ENCODE data around the gene NANS.
"Not testable (repeated sequence)": the region's sequence is repeated elsewhere in the genome, so short reads cannot be mapped to it uniquely, and the experiment has no call there.

The NANS gene

DNA sequence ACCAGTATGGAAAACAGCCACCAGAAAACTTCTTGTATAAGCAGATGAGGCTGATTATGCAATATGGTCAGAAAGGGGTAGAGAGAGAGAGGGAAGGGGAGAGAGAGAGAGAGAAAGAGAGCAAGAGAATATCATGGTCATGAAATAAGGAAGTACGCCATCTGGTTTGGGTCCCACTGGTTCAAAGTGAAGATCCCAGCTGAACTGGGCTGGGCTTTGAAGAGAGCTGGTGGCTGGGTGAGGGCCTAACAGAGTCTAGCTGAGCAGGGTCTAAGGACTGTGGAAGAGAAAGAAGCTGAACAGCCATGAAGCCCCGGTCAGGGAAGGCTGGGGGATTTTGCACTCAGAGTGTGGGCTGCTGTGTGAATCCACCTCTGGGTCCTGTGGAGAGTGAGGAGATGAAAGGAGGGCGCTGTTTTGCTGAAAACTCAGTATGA lies 47.9 kb downstream of the NANS start:
- DNase-seq = peak; percentile 37

GRCh38 chr9:98105006-98105405 lies 48.5 kb downstream of the NANS start:
- no peak for DNase-seq

DNA sequence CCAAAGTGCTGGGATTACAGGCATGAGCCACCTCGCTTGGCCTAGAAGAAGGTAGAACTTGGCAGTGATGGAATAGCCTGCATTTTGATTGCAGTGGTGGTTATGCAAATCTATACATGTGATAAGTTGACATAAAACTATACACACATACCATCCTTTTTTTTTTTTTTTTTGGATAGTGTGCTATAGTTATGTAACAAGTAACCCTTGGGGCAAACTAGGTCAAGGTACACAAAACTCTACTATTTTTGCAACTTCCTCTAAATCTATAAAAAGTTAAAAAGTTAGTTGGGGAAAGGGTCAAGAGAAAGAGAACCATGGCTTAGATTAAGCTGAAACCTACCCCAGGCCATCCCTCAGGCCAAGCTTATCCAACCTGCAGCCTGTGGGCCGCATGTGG lies 51.4 kb downstream of the NANS start:
- DNase-seq = no peak

DNA sequence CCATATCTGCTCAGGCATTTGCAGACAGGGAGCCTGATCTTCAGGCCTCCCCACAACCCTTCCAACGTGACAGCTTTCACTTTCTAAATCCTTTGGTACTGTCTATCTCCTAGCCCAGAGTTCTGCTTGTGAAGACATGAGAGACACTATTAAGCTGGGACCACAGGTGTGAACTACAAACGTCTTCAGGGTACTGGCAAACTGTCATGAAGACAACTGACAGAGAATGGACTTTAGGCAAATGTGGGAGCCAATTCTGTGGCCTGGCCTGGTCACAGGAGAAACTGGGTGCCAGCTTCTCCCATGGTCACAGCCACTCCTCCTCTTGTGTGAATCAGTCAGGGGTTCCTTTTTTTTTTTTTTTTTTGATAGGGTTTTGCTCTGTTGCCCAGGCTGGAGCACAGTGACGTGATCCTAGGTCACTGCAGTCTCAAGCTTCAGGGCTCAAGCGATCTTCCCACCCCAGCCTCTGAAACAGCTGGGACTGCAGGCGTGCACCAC lies 52.0 kb downstream of the NANS start:
- DNase-seq = peak; percentile 75

- DNase-seq = no peak
Observed at GRCh38 chr9:98109052-98109451, 52.5 kb downstream of the NANS start.

DNA sequence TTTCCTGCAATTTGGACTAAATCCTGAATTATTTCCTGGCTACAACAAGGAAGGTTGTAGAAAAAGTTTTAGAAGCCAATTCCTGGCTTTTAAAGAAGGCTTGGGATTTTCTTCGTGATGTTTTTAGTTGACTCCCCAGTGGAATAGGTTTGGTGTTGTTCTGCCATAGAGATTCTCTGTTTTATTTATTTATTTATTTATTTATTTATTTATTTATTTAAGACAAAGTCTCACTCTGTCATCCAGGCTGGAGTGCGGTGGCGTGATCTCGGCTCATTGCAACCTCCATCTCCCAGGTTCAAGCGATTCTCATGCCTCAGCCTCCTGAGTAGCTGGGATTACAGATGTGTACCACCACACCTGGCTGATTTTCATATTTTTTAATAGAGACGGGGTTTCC lies 60.6 kb downstream of the NANS start:
- not testable (repeated sequence) for DNase-seq

GRCh38 chr9:98117984-98118639 lies 61.6 kb downstream of the NANS start:
- peak; percentile 59 for DNase-seq

GRCh38 chr9:98118640-98119601 lies 62.4 kb downstream of the NANS start, which contains the start of gene TRIM14:
Gene TRIM14 (minus strand): TSS chr9:98119222. CDS start chr9:98119188, 34 bp downstream.
- peak; percentile 95 for DNase-seq

GRCh38 chr9:98120476-98120875 lies 63.9 kb downstream of the NANS start:
- no peak for DNase-seq

DNA sequence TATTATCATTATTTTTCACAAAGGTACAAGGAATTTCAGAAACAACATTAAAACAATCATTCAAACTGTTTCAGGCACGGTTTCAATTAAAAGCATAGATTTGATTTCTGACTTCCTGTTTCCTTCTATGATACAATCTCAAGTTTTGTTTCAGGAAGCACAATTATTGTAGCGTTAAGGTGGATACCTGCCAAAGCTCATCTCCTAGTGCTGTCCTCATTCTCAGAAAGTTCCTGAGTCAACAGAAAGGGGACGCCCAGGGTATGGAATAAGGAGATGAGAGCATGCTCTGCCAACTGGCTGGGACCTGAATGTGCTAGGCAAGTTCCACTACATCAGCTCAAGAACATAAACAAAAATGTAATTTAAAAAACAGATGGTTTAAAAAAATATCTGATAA lies 64.5 kb downstream of the NANS start:
- no peak for DNase-seq

- not testable (repeated sequence) for DNase-seq
Observed at GRCh38 chr9:98124091-98124490, 67.6 kb downstream of the NANS start.

GRCh38 chr9:98124637-98125426 lies 68.3 kb downstream of the NANS start:
- DNase-seq = no peak

GRCh38 chr9:98127226-98127625 lies 70.7 kb downstream of the NANS start:
- no peak for DNase-seq

DNA sequence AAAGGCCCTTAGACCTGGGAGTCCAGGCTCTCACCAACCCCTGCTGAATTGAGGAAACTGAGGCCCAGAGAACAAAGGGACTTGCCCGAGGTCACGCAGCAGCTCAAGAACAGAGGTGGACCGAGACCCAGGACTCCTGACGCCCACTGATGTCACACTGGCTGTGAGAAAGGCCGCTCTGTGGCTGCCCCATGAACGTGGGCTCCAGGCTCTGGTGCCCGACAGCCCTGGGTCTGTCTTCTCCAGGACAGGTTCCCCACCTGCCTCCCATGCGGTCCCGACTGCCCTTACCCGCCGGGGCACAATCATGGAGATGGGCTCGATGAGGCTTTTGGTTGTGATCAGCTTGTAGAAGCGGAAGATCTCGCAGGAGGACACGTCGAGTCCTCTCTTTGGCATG lies 71.8 kb downstream of the NANS start:
- no peak for DNase-seq

DNA sequence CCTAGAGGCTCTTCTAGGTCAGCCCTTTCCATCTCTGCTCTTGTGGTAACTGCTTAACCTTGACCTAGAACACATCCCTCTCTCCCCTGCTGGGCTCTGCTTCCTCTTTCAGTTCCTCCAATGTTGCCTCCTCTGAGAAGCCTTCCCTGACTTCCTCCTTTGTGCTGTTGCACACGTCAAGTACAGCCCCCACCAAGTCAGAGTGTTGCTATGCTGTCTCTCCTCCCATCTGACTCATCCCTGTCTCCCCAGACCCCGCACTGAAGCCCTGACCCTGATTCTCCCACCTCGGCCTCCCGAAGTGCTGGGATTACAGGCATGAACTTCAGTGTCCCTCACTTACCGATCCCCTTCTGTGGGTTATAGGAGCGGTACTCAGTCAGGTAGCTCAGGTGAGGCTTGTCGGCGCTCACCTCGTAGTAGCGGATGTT lies 72.9 kb downstream of the NANS start:
- DNase-seq = peak; percentile 89

DNA sequence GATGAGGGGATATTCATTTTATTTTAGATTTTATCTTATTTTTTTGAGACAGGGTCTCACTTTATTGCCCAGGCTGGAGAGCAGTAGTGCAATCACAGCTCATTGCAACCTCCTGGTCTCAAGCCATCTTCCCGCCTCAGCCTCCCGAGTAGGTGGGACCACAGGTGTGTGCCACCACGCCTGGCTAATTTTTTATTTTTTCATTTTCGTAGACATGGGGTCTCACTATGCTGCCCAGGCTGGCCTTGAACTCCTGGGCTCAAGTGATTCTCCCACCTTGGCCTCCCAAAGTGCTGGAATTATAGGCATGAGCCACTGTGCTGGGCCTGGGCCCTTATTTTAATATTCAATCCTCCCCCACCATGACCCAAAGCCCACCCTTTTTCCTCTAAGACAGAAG lies 73.5 kb downstream of the NANS start:
- DNase-seq = not testable (repeated sequence)

DNA sequence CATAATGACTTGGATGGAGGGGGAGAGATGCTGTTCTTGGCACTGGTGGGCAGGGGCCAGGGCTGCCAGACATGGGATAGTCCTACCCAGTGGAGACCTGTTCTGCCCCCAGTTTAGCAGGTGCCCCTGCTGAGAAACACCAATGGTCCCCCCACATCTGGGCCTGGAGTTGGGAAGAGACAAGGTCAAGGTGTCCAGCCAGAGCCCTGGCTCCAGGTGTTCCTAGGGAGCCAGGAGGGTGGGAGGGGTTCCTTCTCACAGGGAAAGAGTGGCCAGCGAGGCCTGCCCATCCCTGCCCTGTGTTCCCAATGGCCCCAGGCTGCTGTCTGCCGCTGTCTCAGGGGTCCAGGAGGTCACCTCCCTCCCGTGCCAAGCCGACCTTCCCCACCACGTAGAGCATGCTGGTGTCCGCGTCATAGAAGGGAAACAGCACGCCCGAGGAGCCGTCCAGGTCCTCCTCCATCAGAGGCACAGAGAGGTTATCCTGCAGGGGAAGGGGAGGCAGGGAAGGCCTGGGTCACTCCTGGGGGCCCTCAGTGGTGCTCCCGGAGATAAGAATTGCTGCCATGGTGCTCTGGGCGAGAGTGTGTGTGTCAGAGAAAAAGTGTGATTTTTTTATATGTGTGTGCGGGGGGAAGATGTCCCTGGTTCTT lies 74.2 kb downstream of the NANS start:
- DNase-seq = no peak

- no peak for DNase-seq
Observed at GRCh38 chr9:98132158-98132557, 75.6 kb downstream of the NANS start.

Data from suppressor macrophage treated with lipopolysaccharide for 4 hours (primary cell).